ENCODE measurements around the gene MME. TPM values are rescaled to one million over a fixed set of nuclear protein-coding genes. Genes with fewer than 3 reads are reported as not detected.

MME gene
- total RNA-seq, 4 donors from 2014 or later, result 1.5 to 96.1 (median 4.2) TPM

GRCh38 chr3:155161640-155162292 is 81.6 kb downstream of the MME start:
- Histone ChIP-seq H3K36me3 (no peaks in the 10 kb centered on the region), H3K4me3 (no peak overlapping the region), H3K27ac (no peak overlapping the region), H3K27me3 (no peaks in the 10 kb centered on the region), H3K9me3 (no peaks in the 10 kb centered on the region), H3K4me1 (no peaks in the 10 kb centered on the region)
- intact Hi-C loops (cut with DNase I; ENCODE audit: low total_unique reads), result no loop called here
- DNase-seq, result no peak
- TF ChIP-seq POLR2A (IDR thresholded peaks at IDR 0.05), result no peak
- TF ChIP-seq, protein P1, sequence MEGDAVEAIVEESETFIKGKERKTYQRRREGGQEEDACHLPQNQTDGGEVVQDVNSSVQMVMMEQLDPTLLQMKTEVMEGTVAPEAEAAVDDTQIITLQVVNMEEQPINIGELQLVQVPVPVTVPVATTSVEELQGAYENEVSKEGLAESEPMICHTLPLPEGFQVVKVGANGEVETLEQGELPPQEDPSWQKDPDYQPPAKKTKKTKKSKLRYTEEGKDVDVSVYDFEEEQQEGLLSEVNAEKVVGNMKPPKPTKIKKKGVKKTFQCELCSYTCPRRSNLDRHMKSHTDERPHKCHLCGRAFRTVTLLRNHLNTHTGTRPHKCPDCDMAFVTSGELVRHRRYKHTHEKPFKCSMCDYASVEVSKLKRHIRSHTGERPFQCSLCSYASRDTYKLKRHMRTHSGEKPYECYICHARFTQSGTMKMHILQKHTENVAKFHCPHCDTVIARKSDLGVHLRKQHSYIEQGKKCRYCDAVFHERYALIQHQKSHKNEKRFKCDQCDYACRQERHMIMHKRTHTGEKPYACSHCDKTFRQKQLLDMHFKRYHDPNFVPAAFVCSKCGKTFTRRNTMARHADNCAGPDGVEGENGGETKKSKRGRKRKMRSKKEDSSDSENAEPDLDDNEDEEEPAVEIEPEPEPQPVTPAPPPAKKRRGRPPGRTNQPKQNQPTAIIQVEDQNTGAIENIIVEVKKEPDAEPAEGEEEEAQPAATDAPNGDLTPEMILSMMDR (IDR thresholded peaks at IDR 0.05), result no peak

- H3K27ac ChIP-seq, result no peak overlapping the region
- TF ChIP-seq POLR2A (IDR thresholded peaks at IDR 0.05), result no peak
- TF ChIP-seq, protein P1 (IDR thresholded peaks at IDR 0.05), result no peak
- no peaks in the 10 kb centered on the region for H3K9me3 ChIP-seq
- no peaks in the 10 kb centered on the region for H3K4me1 ChIP-seq
- no peak overlapping the region for H3K4me3 ChIP-seq
- DNase-seq, result no peak
- H3K36me3 ChIP-seq, result no peaks in the 10 kb centered on the region
- intact Hi-C loops (cut with DNase I; ENCODE audit: low total_unique reads), result no loop called here
- H3K27me3 ChIP-seq, result no peaks in the 10 kb centered on the region
Measured at GRCh38 chr3:155164306-155164705, 84.2 kb downstream of the MME start.

DNA sequence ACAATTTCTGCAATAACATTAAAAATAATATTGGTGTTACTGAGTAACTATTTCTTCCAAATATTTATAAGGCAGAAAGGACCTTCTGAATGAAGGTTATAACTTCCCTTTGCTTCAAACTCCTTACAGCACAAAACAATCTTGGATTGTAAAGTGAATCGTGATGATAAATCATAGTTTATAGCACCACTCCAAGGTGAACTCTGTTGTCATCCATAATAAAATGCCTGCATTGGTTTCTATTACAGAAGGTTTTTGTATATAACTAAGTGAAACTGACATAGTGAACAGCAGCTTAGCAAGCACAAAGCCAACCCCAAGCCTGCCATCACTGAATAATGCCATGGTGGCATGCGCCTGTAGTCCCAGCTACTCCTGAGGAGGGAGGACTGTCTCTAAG is 86.3 kb downstream of the MME start:
- Histone ChIP-seq H3K27ac (no peak overlapping the region), H3K4me3 (no peak overlapping the region), H3K27me3 (no peaks in the 10 kb centered on the region), H3K36me3 (no peaks in the 10 kb centered on the region), H3K4me1 (no peaks in the 10 kb centered on the region), H3K9me3 (no peaks in the 10 kb centered on the region)
- intact Hi-C loops (cut with DNase I; ENCODE audit: low total_unique reads), result no loop called here
- TF ChIP-seq POLR2A (IDR thresholded peaks at IDR 0.05), result no peak
- TF ChIP-seq, protein P1 (IDR thresholded peaks at IDR 0.05), result no peak
- DNase-seq, result no peak

DNA sequence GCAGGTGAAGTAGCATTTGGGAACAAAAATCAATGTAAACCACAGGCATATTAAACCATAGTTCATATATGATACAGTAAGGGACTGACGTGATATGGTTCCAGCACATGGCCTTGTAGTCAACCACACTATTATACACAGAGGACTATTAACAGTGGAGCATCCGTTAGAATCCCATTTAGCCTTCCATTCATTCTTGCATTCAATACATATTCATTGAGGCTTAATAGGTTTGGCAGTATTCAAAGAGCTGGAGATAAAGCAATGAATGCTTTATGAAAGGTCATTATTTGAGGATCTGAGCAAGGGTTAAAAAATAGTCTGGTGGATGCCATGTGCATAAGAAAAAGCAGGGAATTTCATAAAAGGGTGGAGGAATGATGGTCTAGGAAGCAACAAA is 89.1 kb downstream of the MME start:
- no peaks in the 10 kb centered on the region for H3K9me3 ChIP-seq
- no peak overlapping the region for H3K4me3 ChIP-seq
- H3K4me1 ChIP-seq, result no peaks in the 10 kb centered on the region
- no peaks in the 10 kb centered on the region for H3K36me3 ChIP-seq
- H3K27me3 ChIP-seq, result no peaks in the 10 kb centered on the region
- DNase-seq, result no peak
- TF ChIP-seq, protein P1 (IDR thresholded peaks at IDR 0.05), result no peak
- no peak for TF ChIP-seq POLR2A (IDR thresholded peaks at IDR 0.05)
- H3K27ac ChIP-seq, result no peak overlapping the region
- intact Hi-C loops (cut with DNase I; ENCODE audit: low total_unique reads), result no loop called here

DNA sequence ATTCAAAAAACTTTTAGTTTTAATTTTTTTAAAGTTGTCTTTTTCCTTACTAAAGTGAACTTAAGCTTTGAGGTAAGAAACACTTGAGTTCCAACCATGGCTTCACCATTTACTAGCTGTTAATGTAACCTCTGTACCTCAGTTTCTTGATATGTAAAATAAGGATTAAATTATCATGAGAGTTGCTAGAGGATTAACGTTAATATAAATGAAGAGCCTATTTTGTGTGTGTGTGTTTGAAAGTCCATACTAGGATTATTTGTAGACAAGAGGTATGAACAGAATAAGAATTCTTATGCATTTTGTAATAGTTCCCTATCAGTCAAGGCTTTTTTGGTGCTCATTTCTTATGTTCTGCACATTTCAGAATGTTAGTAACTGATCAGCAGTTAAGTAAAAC is 93.7 kb downstream of the MME start:
- intact Hi-C loops (cut with DNase I; ENCODE audit: low total_unique reads), result no loop called here
- Histone ChIP-seq H3K4me3 (no peak overlapping the region), H3K9me3 (no peaks in the 10 kb centered on the region), H3K27ac (no peak overlapping the region), H3K27me3 (no peaks in the 10 kb centered on the region), H3K36me3 (no peaks in the 10 kb centered on the region), H3K4me1 (no peaks in the 10 kb centered on the region)
- no peak for TF ChIP-seq POLR2A (IDR thresholded peaks at IDR 0.05)
- TF ChIP-seq, protein P1 (IDR thresholded peaks at IDR 0.05), result no peak
- no peak for DNase-seq

Measured in uterus (tissue), 4 donors.